B cell (primary cell): ENCODE results near the gene HOXA3.

Experiments
- EZH2 ChIP-seq: IDR thresholded peaks from 2 replicates; pipeline ENCODE4 v1.6.1; 2012; ENCODE audit warnings: borderline replicate concordance, low read depth, mild to moderate bottlenecking, moderate library complexity, low read length; ENCODE audit not compliant: insufficient read depth, poor library complexity, severe bottlenecking
- TF ChIP-seq, protein P1 (sequence below): fragments of 200-600 bp; IDR thresholded peaks from one replicate; pipeline ENCODE4 v1.8.0; 2022; ENCODE audit warnings: antibody characterized with exemption, mild to moderate bottlenecking

- no peak for TF ChIP-seq EZH2
- TF ChIP-seq, protein P1, sequence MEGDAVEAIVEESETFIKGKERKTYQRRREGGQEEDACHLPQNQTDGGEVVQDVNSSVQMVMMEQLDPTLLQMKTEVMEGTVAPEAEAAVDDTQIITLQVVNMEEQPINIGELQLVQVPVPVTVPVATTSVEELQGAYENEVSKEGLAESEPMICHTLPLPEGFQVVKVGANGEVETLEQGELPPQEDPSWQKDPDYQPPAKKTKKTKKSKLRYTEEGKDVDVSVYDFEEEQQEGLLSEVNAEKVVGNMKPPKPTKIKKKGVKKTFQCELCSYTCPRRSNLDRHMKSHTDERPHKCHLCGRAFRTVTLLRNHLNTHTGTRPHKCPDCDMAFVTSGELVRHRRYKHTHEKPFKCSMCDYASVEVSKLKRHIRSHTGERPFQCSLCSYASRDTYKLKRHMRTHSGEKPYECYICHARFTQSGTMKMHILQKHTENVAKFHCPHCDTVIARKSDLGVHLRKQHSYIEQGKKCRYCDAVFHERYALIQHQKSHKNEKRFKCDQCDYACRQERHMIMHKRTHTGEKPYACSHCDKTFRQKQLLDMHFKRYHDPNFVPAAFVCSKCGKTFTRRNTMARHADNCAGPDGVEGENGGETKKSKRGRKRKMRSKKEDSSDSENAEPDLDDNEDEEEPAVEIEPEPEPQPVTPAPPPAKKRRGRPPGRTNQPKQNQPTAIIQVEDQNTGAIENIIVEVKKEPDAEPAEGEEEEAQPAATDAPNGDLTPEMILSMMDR, result no peak
These were observed 21.8 kb upstream of the HOXA3 start, which contains the start of gene HOXA10 for GRCh38 chr7:27173956-27174873.
